Neutrophil (primary cell): ENCODE measurements around the gene RPL15.
A peak's percentile ranks its signal among the peaks of the same experiment; 100 is the strongest.

Experiments used
- H3K27ac ChIP-seq: fragments of 200-600 bp; sonication (generic); 2 replicates; pipeline ENCODE4 v1.5.1; 2016; ENCODE audit warnings: mild to moderate bottlenecking, moderate library complexity
- H3K27me3 ChIP-seq: fragments of 200-600 bp; sonication (generic); 2 replicates; pipeline ENCODE4 v1.6.0; 2016; ENCODE audit warnings: mild to moderate bottlenecking
- H3K36me3 ChIP-seq: fragments of 200-600 bp; sonication (generic); 2 replicates; pipeline ENCODE4 v1.5.1; 2017
- H3K4me1 ChIP-seq, 2 experiments: fragments of 200-600 bp in 1 of 2; sonication (generic) in 1 of 2; 1 replicate in 1 of 2; 2 replicates in 1 of 2; pipeline versions ENCODE4 v1.5.1 to v1.6.1; 2013 to 2016; ENCODE audit warnings: low read depth in 1 of 2, low read length in 1 of 2, mild to moderate bottlenecking in 1 of 2, moderate library complexity in 1 of 2; ENCODE audit not compliant: control insufficient read depth in 1 of 2, insufficient read depth in 1 of 2
- H3K4me3 ChIP-seq, 2 experiments: fragments of 200-600 bp in 1 of 2; sonication (generic) in 1 of 2; 1 replicate in 1 of 2; 2 replicates in 1 of 2; pipeline ENCODE4 v1.5.1; 2013 to 2016; ENCODE audit warnings: low read depth in 1 of 2, low read length in 1 of 2, mild to moderate bottlenecking in 1 of 2, moderate library complexity in 1 of 2
- H3K9me3 ChIP-seq: fragments of 200-600 bp; sonication (generic); 2 replicates; pipeline ENCODE4 v1.5.1; 2016
- CTCF ChIP-seq: fragments of 200-600 bp; sonication (generic); IDR thresholded peaks from 2 replicates; pipeline ENCODE4 v1.5.1; 2016; ENCODE audit warnings: antibody characterized with exemption

RPL15 gene

GRCh38 chr3:23942546-23942945 is 25.6 kb downstream of the RPL15 start:
- no peaks in the 10 kb centered on the region for H3K36me3 ChIP-seq
- H3K9me3 ChIP-seq: no peaks in the 10 kb centered on the region
- no peak for TF ChIP-seq CTCF
- peaks cover 6 to 17% of the 10 kb centered on the region in 2 experiments for H3K4me1 ChIP-seq
- H3K4me3 ChIP-seq: no peak overlapping the region
- H3K27ac ChIP-seq: no peak overlapping the region
- H3K27me3 ChIP-seq: peaks cover 30% of the 10 kb centered on the region

GRCh38 chr3:23944007-23944783 is 27.3 kb downstream of the RPL15 start:
- Histone ChIP-seq H3K36me3 (no peaks in the 10 kb centered on the region), H3K27ac (no peak overlapping the region), H3K27me3 (peaks cover 30% of the 10 kb centered on the region), H3K4me3 (peak overlapping the region in 1 of 2 experiments; percentile 98), H3K9me3 (no peaks in the 10 kb centered on the region), H3K4me1 (peaks cover 6 to 17% of the 10 kb centered on the region in 2 experiments)
- TF ChIP-seq CTCF: no peak

DNA sequence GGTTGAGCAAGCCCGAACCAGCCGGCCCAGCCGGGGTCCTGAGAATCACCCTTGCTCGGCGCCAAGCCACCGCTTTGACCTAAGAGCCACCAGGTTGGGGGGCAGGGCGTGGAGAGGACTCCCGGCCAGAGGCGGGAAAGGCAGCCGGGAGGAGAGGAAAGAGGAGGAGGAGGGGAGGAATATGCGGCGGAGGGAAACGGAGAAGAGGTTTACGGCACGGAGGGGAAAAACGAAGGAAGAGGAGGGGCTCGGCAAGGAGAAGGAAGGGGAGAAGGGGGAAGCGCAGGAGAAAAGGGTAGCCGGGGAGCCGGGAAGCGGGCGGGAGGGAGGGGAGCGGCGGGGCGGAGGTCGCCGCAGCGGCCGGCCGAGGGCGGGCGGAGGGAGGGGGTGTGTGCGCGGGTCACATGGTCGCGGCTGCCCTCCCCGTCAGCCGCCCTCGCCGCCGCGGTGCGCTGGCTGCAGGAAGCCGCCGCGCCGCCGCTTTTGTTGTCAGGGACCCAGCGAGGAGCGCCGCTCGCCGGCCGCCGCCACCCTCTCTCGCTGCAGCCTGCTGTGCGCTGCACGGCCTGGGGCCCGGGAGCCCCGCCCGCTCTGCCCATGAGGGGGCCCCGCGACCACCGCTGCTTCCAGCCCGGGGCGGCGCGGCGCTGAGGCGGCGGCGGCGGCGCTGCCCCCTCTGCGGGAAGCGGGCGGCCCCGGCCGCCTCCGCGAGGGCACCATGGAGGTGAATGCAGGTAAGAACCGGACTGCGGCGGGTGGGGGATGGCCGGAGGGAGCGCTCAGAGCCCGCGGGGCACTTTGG is 28.1 kb downstream of the RPL15 start, which contains the start of gene NR1D2:
Gene NR1D2, plus strand, starts transcription at position 426 of the 802 bp plus-strand sequence. Its CDS starts 293 bp downstream, at position 719.
- H3K27me3 ChIP-seq: peaks cover 30% of the 10 kb centered on the region
- peak within 1 kb of the TSS; percentile 91 to 98 for H3K4me3 ChIP-seq
- no peak for TF ChIP-seq CTCF
- H3K36me3 ChIP-seq: no peaks in the 10 kb centered on the region
- H3K27ac ChIP-seq: peak within 1 kb of the TSS; percentile 84
- peaks cover 9 to 24% of the 10 kb centered on the region in 2 experiments for H3K4me1 ChIP-seq
- no peaks in the 10 kb centered on the region for H3K9me3 ChIP-seq

DNA sequence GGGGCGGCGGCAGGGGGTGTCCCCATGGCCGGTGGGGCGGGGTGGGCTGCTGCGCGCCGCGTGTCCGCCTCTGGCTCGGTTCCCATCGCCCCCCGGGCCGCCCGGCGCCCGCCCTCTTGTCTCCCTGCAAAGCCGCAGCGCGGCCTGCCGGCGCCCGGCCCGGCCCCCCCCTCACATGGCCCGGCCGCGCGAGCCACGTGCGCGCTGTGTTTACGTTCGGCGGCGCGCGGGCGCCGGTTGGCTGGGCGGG is 28.7 kb downstream of the RPL15 start:
- Histone ChIP-seq H3K4me3 (peak overlapping the region; percentile 91 to 98), H3K27ac (peak overlapping the region; percentile 84), H3K9me3 (no peaks in the 10 kb centered on the region), H3K27me3 (peaks cover 30% of the 10 kb centered on the region), H3K4me1 (peaks cover 15 to 30% of the 10 kb centered on the region in 2 experiments), H3K36me3 (no peaks in the 10 kb centered on the region)
- no peak for TF ChIP-seq CTCF

GRCh38 chr3:23945913-23946687 is 29.2 kb downstream of the RPL15 start:
- H3K27me3 ChIP-seq: peaks cover 30% of the 10 kb centered on the region
- no peaks in the 10 kb centered on the region for H3K36me3 ChIP-seq
- peaks cover 16 to 30% of the 10 kb centered on the region in 2 experiments for H3K4me1 ChIP-seq
- peak overlapping the region; percentile 84 for H3K27ac ChIP-seq
- TF ChIP-seq CTCF: peak; percentile 39
- H3K9me3 ChIP-seq: no peaks in the 10 kb centered on the region
- peak overlapping the region; percentile 91 to 98 for H3K4me3 ChIP-seq
